GM19328 (cell line): ENCODE data around the gene CABLES2.

Source experiments
- ATAC-seq: cut with Tn5 transposase; IDR thresholded peaks from one replicate; pipeline ENCODE4 v1.9.1; 2021; ENCODE audit warnings: mild to moderate bottlenecking, moderate library complexity; ENCODE audit not compliant: unreplicated experiment

Gene CABLES2

GRCh38 chr20:62418709-62419487 is 11.8 kb upstream of the CABLES2 start:
- no peak for ATAC-seq

GRCh38 chr20:62417981-62418708 is 11.1 kb upstream of the CABLES2 start:
- ATAC-seq: no peak

- ATAC-seq: no peak
Measured at GRCh38 chr20:62416651-62417637, 9.9 kb upstream of the CABLES2 start.

- no peak for ATAC-seq
Measured at GRCh38 chr20:62415354-62416111, 8.4 kb upstream of the CABLES2 start.

GRCh38 chr20:62413896-62414481 is 6.9 kb upstream of the CABLES2 start:
- ATAC-seq: no peak

GRCh38 chr20:62413025-62413570 is 6.0 kb upstream of the CABLES2 start:
- no peak for ATAC-seq

- no peak for ATAC-seq
Measured at GRCh38 chr20:62412194-62413024, 5.3 kb upstream of the CABLES2 start.

GRCh38 chr20:62411479-62412193 is 4.6 kb upstream of the CABLES2 start:
- no peak for ATAC-seq

- no peak for ATAC-seq
Measured at GRCh38 chr20:62410746-62411478, 3.8 kb upstream of the CABLES2 start.

GRCh38 chr20:62409931-62410745 is 3.1 kb upstream of the CABLES2 start:
- ATAC-seq: no peak

GRCh38 chr20:62409086-62409853 is 2.2 kb upstream of the CABLES2 start:
- ATAC-seq: no peak

GRCh38 chr20:62408640-62409039 is 1.6 kb upstream of the CABLES2 start:
- ATAC-seq: no peak

GRCh38 chr20:62408055-62408454 is 970 bp upstream of the CABLES2 start:
- no peak for ATAC-seq

GRCh38 chr20:62406635-62407176 is 379 bp downstream of the CABLES2 start:
- no peak for ATAC-seq

GRCh38 chr20:62405981-62406513 is 1.0 kb downstream of the CABLES2 start:
- no peak for ATAC-seq
